ENCODE results near the gene C1orf159.

C1orf159 gene

DNA sequence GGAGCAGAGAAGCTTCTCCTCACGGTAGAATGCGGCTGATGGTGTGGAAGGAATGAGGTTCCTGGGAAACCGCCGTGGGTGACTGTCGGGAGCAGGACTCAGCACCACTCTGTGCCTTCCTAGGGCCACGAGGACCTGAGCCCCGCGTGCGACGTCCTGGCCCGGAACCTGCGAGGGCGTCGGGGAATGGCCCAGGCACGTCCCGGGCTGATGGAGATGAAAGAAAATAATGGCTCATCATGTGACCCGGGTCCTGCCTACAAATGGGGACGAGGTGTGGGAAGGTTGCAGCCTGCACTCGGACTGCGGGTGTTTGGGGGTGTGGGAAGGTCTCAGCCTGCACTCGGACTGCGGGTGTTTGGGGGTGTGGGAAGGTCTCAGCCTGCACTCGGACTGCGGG lies 32.7 kb upstream of the C1orf159 start:
- no peak for DNase-seq (ENCODE audit: low read depth)
- TF ChIP-seq CTCF (conservative IDR thresholded peaks at IDR 0.05; ENCODE audit: low read depth, low read length): no peak
- H3K4me3 ChIP-seq (ENCODE audit: low read length): no peak overlapping the region

DNA sequence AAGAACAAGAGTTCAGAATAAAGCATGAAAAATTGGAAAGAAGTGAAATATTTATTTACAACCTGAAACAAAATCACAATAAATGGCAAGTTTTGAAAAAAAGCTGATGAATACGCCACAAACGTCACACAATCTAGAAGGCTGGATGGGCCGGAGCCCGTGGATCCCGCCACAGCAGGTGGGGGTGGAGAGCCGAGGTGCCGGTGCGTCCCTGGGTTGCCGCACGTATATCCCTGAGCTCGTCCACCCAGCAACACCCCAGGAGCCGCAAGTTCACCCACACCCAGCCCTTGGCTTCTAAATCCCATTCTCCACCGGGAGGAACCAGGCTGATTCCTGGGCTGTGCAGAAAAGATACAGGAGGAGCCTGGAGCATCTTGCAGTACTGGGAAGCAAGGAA lies 32.2 kb upstream of the C1orf159 start:
- H3K4me3 ChIP-seq (ENCODE audit: low read length): no peak overlapping the region
- no peak for TF ChIP-seq CTCF (conservative IDR thresholded peaks at IDR 0.05; ENCODE audit: low read depth, low read length)
- no peak for DNase-seq (ENCODE audit: low read depth)

GRCh38 chr1:1146596-1146995 lies 30.7 kb upstream of the C1orf159 start:
- H3K4me3 ChIP-seq (ENCODE audit: low read length): no peak overlapping the region
- no peak for DNase-seq (ENCODE audit: low read depth)
- TF ChIP-seq CTCF (conservative IDR thresholded peaks at IDR 0.05; ENCODE audit: low read depth, low read length): no peak

DNA sequence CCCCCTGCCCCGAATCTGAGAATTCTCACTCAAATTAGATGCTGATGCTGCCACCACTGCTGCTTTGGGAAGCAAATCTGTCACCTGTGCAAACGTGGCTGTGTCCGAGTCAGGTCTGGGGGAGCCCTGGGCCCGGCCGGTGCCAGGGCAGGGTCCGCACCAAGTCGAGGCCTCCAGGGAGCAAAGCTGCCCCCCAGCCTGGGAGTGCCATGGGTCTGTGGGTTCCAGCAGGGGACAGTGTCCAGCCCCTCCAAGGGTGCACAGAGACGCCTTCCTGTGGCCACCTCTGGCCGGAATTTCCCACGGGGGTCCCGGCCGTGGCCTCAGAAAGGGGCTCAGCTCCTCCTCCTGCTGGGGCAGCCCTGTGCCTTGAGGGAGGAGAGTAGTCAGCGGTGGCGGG lies 30.1 kb upstream of the C1orf159 start:
- TF ChIP-seq CTCF (conservative IDR thresholded peaks at IDR 0.05; ENCODE audit: low read depth, low read length): no peak
- no peak for DNase-seq (ENCODE audit: low read depth)
- no peak overlapping the region for H3K4me3 ChIP-seq (ENCODE audit: low read length)

GRCh38 chr1:1145547-1145914 lies 29.6 kb upstream of the C1orf159 start:
- H3K4me3 ChIP-seq (ENCODE audit: low read length): no peak overlapping the region
- no peak for DNase-seq (ENCODE audit: low read depth)
- TF ChIP-seq CTCF (conservative IDR thresholded peaks at IDR 0.05; ENCODE audit: low read depth, low read length): no peak

GRCh38 chr1:1144843-1145546 lies 29.1 kb upstream of the C1orf159 start:
- H3K4me3 ChIP-seq (ENCODE audit: low read length): no peak overlapping the region
- TF ChIP-seq CTCF (conservative IDR thresholded peaks at IDR 0.05; ENCODE audit: low read depth, low read length): no peak
- DNase-seq (ENCODE audit: low read depth): no peak

GRCh38 chr1:1144122-1144842 lies 28.4 kb upstream of the C1orf159 start:
- no peak overlapping the region for H3K4me3 ChIP-seq (ENCODE audit: low read length)
- DNase-seq (ENCODE audit: low read depth): no peak
- no peak for TF ChIP-seq CTCF (conservative IDR thresholded peaks at IDR 0.05; ENCODE audit: low read depth, low read length)
